HG03460 (cell line): ENCODE results near the gene EFS.

Experiments used
- ATAC-seq: cut with Tn5 transposase; IDR thresholded peaks from one replicate; pipeline ENCODE4 v1.9.1; 2021; ENCODE audit not compliant: unreplicated experiment

EFS gene

GRCh38 chr14:23307687-23308644 lies 57.0 kb downstream of the EFS start:
- ATAC-seq = no peak

DNA sequence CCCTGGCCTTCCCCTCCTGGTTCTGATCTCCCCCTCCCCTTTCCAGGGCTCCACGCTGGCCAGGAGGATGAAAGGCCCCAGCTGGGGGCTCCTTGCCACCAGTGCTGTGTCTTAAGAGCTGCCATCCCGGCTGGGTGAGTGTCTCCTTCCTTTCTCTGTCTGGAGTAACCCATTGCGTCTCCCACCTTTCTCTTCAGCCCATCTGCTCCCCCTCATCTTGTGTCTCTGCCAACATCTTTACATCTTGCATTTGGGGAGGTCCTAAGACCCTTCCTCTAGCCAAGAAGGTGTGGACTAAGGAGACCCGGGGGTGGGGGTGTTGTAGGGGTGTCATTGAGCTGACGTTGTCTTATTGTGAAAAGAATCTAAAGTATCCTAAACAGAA lies 57.8 kb downstream of the EFS start:
- no peak for ATAC-seq

DNA sequence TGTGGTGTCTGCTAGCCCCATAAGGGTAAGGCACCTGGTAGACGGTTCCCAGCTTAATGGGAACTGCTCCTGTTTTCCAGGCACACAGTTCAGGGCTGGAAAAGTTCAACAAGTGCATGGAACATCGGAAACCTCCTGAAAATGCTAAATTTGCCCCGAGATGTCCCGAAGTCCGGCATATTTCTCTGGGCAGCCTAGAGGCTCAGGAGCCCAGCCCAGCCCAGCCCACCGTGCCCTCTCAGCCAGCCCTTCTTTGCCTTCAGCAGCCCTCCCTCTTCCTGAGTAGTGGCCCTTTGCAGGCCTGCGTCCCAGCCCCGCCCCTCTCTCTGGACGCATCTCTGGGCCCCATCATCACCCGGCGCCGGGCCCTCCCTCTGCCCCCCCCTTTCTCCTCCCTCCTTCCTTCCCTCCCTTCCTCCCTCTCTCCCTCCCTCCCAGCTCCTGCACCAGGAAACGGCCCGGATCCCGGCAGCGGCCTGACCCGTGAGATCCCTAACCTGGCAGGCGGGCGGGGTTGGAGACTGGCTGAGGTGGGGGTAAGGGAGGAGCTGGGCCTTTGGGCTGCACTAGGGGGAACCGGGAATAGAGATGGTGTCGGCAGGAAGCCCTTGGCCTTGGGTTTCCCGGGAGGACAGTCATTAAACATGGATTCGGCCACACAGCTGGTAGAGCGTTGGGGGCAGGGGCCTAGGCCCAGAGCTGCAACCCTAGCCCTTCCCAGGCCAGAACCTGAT lies 58.4 kb downstream of the EFS start, which contains the start of gene BCL2L2:
TSS of gene BCL2L2 (plus strand) at position 422 of the 734 bp plus-strand sequence. CDS start 935 bp downstream, outside the sequence.
- no peak for ATAC-seq
